ENCODE results near the gene PXMP4.

The PXMP4 gene

DNA sequence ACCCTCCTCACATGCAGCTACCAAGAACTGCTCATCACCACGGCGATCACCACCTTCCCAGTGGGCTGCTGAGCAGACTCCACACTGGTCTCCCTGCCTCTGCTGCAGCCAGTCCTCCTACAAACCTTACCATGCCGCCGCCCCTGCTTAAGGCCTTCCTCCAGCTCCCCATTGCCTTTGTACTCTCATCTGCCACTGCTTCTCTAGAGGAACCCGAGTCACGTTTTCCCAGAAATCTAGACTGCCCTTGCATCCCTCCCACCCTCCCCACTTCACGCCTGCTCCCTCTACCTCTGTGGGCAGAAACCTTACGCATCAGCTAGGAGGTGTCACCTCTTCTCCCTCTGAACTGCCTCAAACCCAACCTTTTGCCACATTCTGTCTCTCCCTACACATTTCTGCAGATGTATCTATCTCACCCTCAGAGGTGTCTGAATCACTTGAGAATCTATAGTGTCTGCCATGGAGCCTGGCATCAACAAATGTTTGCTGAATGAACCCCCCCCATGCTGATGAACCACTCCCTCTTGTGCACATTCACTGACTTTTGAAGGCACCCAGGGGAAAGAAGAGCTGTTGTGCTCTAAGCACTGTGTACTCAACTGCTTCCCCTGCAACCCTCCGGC, 38.3 kb downstream of the PXMP4 start:
- DNase-seq (ENCODE audit: low read depth): no peak

DNA sequence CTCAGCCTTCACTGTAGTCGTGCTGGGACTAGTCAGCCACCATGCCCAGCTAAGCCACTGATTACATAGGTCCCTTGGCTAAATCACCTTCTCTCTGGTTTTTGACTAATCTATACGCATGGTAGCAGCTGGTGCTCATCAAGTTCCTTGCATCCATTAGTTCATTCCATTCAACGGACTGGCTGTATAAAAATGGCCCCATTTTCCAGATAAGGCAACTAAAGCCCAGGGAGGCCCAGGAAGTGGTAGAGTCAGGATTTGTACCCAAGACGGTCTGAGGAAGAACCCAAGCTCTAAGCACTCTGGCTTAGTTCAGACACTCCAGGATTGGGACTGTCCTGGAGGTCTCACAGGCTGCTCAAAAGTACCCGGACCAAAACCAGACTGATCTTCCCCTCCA, 38.8 kb downstream of the PXMP4 start:
- DNase-seq (ENCODE audit: low read depth): no peak

DNA sequence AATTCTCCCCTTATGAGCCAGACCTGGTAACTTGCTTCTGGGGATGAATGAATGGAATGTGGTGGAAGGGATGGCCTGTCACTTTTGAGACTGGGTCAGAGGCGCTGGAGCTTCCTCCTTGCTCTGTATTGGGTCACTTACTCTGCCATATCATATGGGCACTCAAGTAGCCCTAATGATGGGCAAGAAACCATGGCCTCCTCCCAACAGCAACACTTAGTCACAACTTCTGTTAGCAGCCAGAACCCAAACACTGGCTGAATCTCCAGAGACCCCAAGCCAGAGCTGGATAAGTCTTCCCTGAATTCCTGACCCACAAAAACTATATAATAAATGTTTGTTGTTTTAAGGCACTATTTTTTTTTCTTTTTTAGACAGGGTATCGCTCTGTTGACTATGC, 39.4 kb downstream of the PXMP4 start:
- no peak for DNase-seq (ENCODE audit: low read depth)

DNA sequence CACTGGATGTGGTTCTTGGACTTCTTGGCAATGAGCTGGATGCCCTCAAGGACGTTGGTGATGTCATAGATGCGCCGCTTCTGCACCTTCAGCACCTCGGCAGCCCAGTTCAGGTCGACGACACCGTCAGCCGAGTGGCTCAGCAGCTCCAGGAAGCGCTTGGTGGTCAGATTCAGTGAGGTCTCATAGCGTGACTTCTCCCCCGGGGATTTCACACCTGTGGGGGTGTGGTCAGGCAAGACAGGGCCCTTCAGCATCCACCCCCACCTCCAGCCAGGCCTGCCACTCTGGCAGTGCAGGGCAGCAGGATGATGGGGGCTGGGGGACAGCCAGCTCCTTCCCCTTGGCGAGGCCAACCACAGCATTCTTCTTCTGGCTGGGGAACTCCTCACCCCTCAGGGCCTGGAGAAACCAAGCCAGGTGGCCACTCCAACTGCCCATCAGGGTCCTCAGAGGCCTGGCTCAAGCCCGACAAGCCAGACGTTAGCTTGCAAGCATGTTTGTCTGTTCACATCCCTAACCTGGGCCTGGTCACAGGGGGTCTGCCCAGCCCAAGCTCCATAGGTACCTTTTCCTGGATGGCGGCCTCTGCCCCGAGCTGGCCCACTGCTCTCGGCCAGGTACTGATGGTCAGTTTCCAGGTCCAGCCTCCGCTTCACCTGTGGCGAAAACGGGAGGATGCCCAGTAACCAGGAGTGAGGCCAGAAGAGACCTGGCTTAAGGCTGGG, 40.2 kb downstream of the PXMP4 start:
- peak; percentile 39 for DNase-seq (ENCODE audit: low read depth)

DNA sequence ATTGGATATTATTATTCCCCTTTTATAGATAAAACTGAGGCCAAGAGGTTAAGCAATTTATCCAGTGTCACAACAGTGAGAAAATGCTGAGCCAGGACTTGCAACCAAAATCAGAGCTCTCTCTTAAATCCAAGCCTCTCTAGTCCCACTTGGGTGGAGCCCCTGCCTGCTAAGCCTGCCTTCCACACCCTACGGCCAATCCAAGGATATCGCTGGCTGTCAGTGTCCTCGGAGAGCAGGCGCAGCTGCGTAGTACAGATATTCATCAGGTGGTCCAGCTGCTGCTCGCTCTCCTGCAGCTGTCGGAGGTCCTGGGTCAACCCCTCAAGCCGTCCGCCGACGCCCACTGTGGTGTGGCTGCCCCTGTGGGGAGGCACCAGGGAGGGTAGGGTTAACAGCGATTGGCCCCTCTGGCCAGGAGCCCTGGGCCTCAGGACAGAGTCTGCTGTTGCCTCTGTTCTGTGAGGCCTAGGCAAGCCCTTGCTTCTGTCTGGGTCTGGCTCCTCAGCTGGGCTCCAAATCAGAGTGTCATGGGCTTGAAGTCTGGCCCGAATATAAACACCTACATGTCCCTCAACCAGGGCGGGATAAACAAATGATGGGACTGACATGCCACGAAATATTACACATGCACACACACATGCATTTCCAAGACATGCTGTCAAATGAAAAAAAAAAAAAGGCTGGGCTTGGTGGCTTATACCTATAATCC, 42.0 kb downstream of the PXMP4 start:
- DNase-seq (ENCODE audit: low read depth): no peak

DNA sequence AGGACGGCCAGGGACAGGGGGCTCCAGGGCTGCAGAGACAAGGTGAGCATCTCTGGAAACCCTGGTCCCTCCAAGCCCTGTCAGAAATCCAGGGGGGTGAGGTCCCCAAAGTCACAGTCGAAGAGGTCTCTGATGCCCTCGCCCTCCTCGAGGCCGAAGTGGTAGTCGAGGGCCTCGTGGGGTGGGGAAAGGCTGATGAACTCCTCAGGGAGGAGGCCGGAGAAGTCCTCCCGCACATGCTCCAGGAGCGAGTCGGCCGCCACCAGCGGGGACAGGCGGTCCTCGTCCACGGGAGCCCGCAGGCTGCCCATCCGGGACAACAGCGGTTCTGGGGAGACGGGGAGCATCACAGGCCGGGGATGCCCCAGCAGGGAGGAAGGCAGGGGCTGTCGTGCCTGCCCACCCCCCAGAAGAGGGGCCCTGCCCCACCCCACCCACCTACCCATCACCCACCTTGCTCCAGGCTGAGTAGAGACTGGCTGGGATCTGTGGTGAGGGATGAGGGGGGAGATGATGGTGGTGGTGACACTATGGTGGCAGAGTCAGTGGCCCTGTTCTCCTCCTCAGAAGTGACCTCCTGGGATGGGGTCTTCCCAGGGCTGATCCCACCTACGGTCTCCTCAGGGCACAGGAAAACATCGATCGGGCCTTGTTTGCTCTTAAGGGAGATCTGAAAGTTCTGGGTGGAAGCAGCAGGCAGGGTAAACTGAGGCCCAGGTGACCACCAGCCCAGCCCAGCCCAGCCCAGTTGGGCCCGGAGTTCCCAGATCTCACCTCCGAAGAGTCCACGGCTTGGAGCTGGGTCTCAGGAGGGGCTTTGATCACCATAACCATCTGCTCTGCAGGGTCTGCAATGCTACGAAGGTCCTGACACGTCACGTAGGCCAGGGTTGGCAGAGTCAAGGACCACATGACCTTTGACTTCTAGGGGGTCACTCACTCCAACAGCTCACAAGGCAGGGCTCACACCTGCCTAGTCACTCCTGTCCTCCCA, 43.2 kb downstream of the PXMP4 start:
- DNase-seq (ENCODE audit: low read depth): no peak

DNA sequence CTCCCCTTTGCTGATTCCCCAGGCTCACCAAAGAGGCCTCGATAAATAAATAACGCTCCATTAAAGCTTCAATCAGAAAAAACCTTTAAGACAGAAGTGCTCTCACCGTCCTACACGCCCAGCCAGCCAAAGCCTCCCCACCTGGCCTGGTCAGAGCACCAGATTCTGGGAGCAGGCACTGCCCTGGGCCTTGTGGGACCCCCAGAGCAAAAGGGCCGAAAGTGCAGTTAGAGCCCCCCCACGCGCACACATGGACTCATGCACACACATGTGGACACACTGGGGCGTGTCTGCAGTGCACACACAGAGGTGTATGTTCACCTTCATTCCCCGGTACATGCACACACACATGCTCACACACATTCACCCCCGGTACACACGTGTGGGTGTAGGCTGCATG, 44.0 kb downstream of the PXMP4 start:
- no peak for DNase-seq (ENCODE audit: low read depth)

DNA sequence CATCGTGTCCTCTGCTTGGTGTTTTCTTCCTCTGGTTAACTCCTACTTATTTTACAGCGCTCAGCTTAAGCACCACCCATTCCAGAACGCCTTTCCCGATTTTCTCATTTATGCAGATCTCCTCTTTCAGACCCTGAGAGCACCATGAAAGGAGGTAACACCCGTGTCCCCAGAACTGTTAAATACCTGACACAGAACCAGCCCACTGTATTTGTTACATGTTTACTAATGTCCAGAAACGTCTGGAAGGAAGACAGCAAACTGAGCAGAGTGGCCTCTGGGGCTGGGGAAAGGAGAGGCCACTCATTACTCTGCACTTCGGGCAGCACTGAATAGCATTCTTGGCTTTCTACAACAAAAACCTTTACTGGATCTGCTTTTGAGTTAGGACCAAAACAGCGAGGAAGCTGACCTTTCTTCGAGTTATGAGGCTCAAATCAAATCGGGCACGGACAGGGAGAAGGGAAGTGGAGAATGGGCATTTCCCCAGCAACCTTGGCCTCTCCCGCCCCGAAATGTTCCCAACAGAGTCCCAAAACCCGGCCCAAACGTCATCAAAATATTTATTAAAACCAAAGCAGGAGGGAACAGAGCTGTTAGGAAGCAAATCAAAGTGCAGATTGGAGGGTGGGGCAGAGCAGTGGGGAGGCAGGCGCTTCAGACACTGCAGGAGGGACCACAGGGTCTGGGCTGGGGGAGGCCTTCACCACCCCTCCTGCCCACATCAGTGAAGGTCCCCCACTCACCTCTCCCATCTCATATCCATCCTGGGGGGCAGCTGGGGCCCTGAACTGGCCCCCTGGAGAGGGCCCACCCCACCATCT, 44.8 kb downstream of the PXMP4 start:
- DNase-seq (ENCODE audit: low read depth): no peak

DNA sequence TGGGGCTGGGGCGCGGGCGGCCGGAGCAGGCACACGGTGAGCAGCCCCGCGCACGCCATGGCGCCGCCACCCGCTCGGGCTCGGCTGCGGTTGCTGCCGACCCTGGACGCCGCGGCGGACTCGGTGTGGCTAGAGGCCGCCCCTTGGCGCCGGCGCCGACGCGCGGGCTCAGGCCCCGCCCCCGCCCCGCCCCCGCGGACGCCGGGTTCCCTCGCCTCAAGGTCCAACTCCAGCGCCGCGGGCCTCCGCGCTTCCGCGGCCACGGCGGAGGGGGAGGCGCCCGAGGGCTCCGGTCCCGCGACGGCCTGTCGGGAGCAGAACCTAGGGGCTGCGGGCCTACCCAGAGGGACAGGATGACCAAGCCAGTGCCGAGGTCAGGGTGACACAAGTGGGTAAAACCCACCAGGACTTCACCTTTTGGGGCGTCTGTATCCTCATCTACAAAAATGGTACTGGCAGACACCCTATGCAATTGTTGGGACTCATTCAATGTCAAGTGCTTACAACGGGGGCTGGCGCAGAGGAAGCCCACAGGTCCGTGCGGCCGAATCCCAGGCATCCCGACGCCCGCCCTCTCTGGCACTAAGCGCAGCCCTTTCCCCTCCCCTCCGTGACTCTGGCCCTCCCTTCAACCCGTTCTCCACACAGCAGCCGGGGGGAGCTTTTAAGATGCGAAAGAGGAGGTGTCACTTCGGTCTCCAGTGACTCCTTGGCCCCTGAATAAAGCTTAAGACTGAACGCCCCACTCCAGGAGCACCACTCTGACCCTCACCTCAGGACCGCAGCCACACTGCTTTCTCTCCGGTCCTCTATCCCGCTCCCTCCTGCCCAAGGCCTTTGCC, 45.6 kb downstream of the PXMP4 start, which contains the start of gene NECAB3:
Gene NECAB3, minus strand, starts transcription at position 135 of the 842 bp plus-strand sequence. Its CDS starts 76 bp downstream, at position 59.
- peak; percentile 44 for DNase-seq (ENCODE audit: low read depth)

DNA sequence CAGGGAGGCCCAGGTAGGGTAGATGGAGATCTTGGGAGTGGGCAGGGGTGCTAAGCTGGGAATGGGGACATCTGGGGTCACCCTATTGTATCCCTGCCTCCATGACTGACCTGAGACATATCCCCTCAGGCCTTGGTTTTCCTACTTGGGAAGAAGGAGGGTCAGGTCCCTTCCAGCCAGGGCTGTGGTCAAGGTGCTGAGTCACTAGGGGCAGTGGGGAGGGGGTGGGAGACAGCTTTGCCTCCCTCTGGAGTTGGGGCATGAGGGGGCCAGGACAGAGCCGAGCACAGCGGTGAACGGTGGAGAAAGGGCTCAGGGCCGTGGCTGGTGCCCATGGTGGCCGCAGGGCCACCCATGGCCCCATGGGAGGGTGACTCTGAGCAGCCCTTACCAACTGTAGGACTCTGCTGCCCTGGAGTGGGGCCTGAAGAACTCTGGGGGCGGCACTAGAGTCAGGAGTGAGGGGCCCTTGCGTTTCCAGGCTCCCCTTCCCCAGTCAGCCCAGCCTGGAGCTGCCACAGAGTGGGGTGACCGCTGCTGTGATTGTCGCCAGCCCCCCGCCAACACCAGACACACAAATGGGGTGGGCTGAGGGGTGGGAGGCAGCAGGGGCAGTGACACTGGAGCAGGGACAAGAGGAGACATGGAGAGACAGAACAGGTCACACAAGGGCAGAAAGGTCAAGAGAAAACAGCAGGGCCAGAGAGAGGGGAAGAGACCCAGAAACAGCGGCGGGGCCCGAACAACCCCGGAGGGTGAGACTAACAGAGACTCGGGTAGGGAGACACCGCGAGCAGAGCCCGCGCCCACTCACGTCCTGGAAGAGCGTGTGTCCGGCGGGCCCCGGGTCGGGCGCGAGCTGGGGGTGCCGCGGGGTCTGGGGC, 46.5 kb downstream of the PXMP4 start:
- no peak for DNase-seq (ENCODE audit: low read depth)

DNA sequence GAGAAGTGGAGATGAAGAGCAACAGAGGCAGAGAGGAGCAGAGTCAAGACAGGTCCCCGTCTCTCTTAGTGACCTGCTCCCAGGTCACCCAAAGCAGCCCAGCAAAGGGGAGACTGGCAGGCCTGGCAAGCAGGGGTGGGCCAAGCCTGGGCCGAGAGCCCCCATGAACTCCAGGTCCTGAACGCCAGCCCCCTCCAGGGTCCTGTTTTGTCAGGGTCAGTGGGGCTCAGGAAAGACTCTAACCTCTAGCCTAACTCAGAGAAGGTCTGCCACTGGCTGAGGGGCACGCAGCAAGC, 47.0 kb downstream of the PXMP4 start:
- no peak for DNase-seq (ENCODE audit: low read depth)

DNA sequence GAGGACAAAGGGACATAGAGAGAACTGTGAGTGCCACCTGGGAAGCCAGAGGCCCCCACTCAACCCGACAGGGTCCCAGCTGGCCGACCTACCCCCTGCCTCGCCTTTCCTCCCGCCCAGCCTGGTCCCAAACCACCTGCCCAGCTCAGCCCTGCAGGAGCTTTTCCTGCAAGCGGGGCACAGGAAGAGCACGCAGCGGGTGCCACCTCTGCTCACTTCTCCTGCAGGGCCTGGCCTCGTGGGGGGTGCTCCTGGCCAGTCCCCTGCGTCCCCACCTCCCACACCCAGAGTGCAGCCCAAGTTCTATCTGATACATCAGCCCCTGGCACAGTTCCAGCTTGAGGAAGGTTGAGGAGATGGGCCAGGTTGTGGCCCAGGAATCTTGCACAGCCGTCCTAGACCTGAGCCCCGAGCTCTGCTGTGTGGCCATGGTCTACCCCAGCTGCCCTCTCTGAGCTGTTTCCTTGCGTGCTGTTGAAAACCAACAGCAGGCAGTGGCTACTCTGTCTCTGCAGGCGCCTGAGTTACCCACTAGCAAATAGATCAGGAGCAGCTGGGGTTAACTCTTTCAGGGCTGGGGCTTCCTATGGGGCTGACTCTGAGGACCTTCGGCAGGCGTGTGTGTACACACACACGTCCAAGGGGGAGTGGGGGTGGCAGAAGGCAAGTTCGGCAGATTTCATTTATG, 47.5 kb downstream of the PXMP4 start:
- DNase-seq (ENCODE audit: low read depth): no peak

DNA sequence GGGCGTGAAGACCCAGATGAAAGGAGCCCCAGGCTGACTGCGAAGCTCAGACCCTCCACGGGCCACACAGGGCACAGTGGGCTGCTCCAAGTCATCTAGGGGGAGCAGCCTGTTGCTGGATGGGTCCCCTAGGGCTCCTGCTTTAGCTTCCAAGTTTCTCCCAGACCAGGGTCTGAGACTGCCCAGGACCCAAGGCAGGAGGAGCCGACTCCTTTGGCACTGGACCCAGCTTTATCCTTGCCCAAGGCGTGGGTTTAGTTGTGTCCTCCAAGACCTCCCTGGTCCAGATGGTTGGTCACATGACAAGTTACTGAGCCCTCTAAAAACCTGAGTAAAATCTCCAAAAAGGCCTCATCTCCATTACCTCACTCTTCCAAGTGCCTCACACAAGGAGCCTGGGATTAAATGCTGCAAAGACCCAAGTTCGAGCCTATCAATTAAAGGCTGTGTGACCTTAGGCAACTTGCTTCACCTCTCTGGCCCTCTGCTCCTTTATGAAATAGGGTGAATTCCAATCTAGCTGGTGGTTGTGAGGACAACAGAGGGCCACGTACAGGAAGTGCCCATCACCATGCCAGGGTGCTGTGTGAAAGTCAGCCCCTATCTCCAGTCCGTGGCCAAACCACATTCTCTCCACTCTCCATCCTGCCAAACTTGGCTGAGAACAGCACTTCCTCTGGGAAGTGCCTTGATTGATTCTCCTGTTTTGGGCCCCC, 48.4 kb downstream of the PXMP4 start:
- DNase-seq (ENCODE audit: low read depth): no peak

DNA sequence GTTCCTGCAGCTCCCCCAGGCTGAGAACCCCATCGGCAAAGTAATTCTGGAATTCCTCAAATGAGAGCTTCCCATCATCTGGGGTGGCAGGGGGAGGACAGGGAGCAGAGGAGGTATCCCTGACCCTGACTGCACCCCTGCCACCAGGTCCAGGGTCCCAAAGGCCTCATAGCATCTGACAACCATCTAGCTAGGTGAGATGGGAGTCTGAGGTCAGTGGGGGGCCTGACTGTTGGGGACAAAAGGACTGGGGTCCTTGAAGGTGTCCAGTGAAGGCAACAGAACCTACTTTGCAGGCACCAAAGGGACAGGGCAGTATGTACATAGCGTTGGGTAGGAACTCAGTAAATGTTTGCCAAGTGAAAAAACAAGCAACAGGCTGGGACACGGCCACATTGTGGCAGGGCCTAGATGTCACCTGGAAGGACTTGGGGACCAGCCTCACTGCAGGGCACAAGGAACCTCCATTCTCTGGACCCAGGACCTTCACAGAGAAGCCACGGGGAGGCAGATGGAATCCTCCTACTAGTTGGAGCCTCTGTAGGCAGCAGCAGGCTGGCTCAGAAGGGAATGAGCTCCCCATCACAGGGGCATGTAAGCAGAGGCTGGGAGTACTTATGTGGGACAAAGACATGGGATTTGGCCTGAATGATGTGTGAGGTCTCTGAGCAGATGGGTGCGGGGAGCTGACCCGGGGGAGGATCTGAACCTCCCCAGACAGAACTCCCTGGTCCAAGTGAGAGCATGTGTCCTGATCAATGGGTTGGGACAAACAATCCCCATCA, 49.2 kb downstream of the PXMP4 start:
- no peak for DNase-seq (ENCODE audit: low read depth)

DNA sequence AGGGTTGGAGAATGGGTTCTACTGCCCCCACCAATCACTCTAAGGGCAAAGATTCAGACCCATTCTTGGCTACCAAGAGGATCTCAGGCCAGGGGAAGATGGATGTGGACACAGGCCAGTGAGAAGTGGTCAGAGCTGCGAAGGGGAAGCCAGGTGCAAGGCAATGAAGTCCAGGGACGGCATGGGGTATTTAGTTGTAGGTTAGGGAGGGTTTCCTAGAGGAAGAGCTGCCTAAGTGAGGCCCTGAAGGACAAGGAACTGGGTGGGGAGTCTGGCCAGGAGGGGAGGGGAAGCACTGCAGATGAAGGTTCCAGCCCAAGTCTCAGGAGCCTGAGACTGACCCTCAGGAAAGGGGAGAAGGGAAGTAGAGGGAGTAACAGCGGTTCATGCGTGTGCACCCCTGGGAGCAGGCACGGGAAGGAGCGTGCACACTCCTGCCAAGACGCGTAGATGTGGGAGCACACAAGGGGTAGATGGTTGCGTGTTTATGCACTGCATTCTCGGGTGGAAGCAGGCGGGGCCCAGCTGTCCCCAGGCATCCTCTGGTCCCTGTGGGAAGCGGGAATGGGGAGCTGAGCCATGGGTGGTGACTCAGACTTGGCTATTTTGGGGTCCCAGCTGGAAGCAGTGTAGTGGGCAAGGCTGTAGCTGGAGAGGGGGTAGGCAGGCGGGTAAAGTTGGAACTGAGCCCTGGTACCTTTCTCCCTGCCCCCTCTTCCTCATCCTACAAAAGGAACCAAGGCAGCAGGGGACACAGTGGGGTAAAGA, 50.1 kb downstream of the PXMP4 start:
- DNase-seq (ENCODE audit: low read depth): no peak

DNA sequence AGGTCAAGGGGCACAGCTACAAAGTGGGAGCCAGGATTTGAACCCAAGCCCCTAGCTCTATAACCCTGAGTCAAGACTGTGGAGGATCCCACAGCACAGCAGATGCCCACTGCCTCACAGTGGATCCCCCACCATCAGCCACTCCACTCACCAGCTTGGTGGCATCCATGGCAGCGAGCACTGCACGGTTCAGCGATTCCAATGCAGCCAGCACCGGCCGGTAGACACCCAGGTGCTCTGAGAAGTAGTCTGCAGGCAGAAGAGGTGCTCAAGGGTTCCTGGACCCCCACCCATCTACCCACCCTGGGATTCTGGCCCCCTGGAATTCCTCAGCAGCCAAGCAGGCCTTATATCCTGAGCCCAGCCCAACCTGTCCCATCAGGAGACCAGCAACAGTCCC, 50.9 kb downstream of the PXMP4 start:
- DNase-seq (ENCODE audit: low read depth): no peak

Data from activated T-helper 1 cell treated with Interleukin-2 at 50 U/mL for 16 hours (primary cell).